Keratinocyte (primary cell): ENCODE measurements around the gene FAM237A.

Source experiments
- EZH2 ChIP-seq: IDR thresholded peaks from one replicate; pipeline ENCODE4 v1.6.1; 2012; ENCODE audit warnings: inconsistent platforms, mild to moderate bottlenecking, low read length, moderate library complexity
- TF ChIP-seq, protein P1 (sequence below), 3 experiments: IDR thresholded peaks in 1 of 3; conservative IDR thresholded peaks in 1 of 3; optimal IDR thresholded peaks in 1 of 3; 2 replicates in 2 of 3; 3 replicates in 1 of 3; pipeline versions ENCODE3 to v1.5.1; 2011; ENCODE audit warnings: low read length in 3 of 3, mild to moderate bottlenecking in 3 of 3, moderate library complexity in 2 of 3, control low read depth in 1 of 3, inconsistent platforms in 1 of 3; ENCODE audit not compliant: insufficient read depth in 2 of 3; ENCODE audit errors: extremely low read depth in 1 of 3

DNA sequence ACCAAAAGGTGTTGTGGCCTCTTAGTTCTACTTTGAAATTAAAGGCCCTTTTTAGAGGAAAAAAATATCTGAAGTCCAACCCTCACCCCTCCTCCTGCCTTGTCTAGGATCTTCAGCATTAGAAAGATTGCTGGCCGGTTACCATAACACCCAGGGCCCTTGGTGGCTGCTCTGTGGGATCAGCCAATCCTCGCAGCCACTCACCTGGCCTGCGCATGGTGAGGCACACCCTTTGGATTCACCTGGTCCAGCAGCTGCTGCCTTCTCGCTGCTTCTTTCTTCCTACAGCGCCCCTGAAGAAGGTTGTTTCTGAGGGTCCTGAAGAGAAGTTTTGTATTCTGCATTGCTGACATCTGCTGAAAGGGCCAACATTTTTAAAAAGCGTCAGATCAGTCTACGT, 50.7 kb downstream of the FAM237A start:
- TF ChIP-seq, protein P1, sequence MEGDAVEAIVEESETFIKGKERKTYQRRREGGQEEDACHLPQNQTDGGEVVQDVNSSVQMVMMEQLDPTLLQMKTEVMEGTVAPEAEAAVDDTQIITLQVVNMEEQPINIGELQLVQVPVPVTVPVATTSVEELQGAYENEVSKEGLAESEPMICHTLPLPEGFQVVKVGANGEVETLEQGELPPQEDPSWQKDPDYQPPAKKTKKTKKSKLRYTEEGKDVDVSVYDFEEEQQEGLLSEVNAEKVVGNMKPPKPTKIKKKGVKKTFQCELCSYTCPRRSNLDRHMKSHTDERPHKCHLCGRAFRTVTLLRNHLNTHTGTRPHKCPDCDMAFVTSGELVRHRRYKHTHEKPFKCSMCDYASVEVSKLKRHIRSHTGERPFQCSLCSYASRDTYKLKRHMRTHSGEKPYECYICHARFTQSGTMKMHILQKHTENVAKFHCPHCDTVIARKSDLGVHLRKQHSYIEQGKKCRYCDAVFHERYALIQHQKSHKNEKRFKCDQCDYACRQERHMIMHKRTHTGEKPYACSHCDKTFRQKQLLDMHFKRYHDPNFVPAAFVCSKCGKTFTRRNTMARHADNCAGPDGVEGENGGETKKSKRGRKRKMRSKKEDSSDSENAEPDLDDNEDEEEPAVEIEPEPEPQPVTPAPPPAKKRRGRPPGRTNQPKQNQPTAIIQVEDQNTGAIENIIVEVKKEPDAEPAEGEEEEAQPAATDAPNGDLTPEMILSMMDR (optimal IDR thresholded peaks at IDR 0.05 in 1 of 3, IDR thresholded peaks at IDR 0.05 in 1 of 3, conservative IDR thresholded peaks at IDR 0.05 in 1 of 3; ENCODE audit: extremely low read depth in 1 of 3, insufficient read depth in 2 of 3, low read length in 3 of 3): no peak
- TF ChIP-seq EZH2: no peak
